ENCODE data around the gene ANKDD1A. TPM values are rescaled to one million over a fixed set of nuclear protein-coding genes. Genes with fewer than 3 reads are reported as not detected.

The ANKDD1A gene
- polyA plus RNA-seq, 3 donors, result 0.49 to 3.5 (median 0.90) TPM

GRCh38 chr15:64948916-64949315 is 37.2 kb downstream of the ANKDD1A start:
- peaks cover 29 to 43% (median 33%) of the 10 kb centered on the region in 7 donors for H3K9me3 Mint-ChIP-seq
- Histone ChIP-seq H3K4me1 (ENCODE audit: control insufficient read depth in 1 of 2, insufficient read depth in 2 of 2, low read length in 2 of 2) (no peaks in the 10 kb centered on the region), H3K4me2 (replicated peaks; ENCODE audit: extremely low read depth, low read length, poor library complexity, severe bottlenecking) (no peak overlapping the region), H3K9ac (ENCODE audit: insufficient read depth, low read length, poor library complexity, severe bottlenecking) (no peak overlapping the region), H2AFZ (ENCODE audit: insufficient read depth, low read depth, low read length, poor library complexity, severe bottlenecking) (no peak overlapping the region), H3K4me3 (replicated peaks in 1 of 3; ENCODE audit: low read depth in 2 of 3, low read length in 3 of 3) (no peak overlapping the region), H3K27me3 (ENCODE audit: control insufficient read depth in 2 of 2, insufficient read depth in 2 of 2, low read length in 2 of 2) (no peaks in the 10 kb centered on the region), H4K20me1 (ENCODE audit: insufficient read depth, low read length) (no peaks in the 10 kb centered on the region), H3K9me3 (replicated peaks in 1 of 2; ENCODE audit: control insufficient read depth in 1 of 2, insufficient read depth in 1 of 2, low read length in 2 of 2) (peaks cover 5 to 32% of the 10 kb centered on the region in 2 donors), H3K79me2 (ENCODE audit: insufficient read depth, low read length) (no peaks in the 10 kb centered on the region), H3K27ac (ENCODE audit: low read depth in 1 of 2, low read length in 2 of 2) (no peak overlapping the region), H3K36me3 (replicated peaks in 1 of 2; ENCODE audit: control insufficient read depth in 1 of 2, insufficient read depth in 2 of 2, low read length in 2 of 2) (no peaks in the 10 kb centered on the region)
- H3K4me3 Mint-ChIP-seq, result no peak overlapping the region
- no peak for TF ChIP-seq CTCF (IDR thresholded peaks at IDR 0.05)
- intact Hi-C loops (cut with micrococcal nuclease), result no loop called here
- H3K27ac Mint-ChIP-seq, result peak overlapping the region in 1 of 7 donors; percentile 37
- no peak for DNase-seq
- no peaks in the 10 kb centered on the region for H3K4me1 Mint-ChIP-seq
- WGBS (ENCODE audit: insufficient coverage), result over 99% methylated on average over 9 of the region's 9 CpGs
- peaks cover 3 to 27% of the 10 kb centered on the region in 2 donors for H3K36me3 Mint-ChIP-seq
- peaks cover 0 to 5% (median 5%) of the 10 kb centered on the region in 3 donors for H3K27me3 Mint-ChIP-seq (ENCODE audit: low read depth in 3 of 3)

- Histone ChIP-seq H3K27me3 (ENCODE audit: control insufficient read depth in 2 of 2, insufficient read depth in 2 of 2, low read length in 2 of 2) (no peaks in the 10 kb centered on the region), H2AFZ (ENCODE audit: insufficient read depth, low read depth, low read length, poor library complexity, severe bottlenecking) (no peak overlapping the region), H3K27ac (ENCODE audit: low read depth in 1 of 2, low read length in 2 of 2) (no peak overlapping the region), H3K79me2 (ENCODE audit: insufficient read depth, low read length) (no peaks in the 10 kb centered on the region), H3K9ac (ENCODE audit: insufficient read depth, low read length, poor library complexity, severe bottlenecking) (no peak overlapping the region), H4K20me1 (ENCODE audit: insufficient read depth, low read length) (no peaks in the 10 kb centered on the region), H3K4me1 (ENCODE audit: control insufficient read depth in 1 of 2, insufficient read depth in 2 of 2, low read length in 2 of 2) (no peaks in the 10 kb centered on the region), H3K9me3 (replicated peaks in 1 of 2; ENCODE audit: control insufficient read depth in 1 of 2, insufficient read depth in 1 of 2, low read length in 2 of 2) (peaks cover 5 to 38% of the 10 kb centered on the region in 2 donors), H3K36me3 (replicated peaks in 1 of 2; ENCODE audit: control insufficient read depth in 1 of 2, insufficient read depth in 2 of 2, low read length in 2 of 2) (no peaks in the 10 kb centered on the region), H3K4me3 (replicated peaks in 1 of 3; ENCODE audit: low read depth in 2 of 3, low read length in 3 of 3) (no peak overlapping the region), H3K4me2 (replicated peaks; ENCODE audit: extremely low read depth, low read length, poor library complexity, severe bottlenecking) (no peak overlapping the region)
- TF ChIP-seq CTCF (IDR thresholded peaks at IDR 0.05), result no peak
- WGBS (ENCODE audit: insufficient coverage), result 98% methylated on average over 10 of the region's 11 CpGs
- peaks cover 36 to 50% (median 40%) of the 10 kb centered on the region in 7 donors for H3K9me3 Mint-ChIP-seq
- H3K36me3 Mint-ChIP-seq, result peaks cover 3 to 31% of the 10 kb centered on the region in 2 donors
- no peaks in the 10 kb centered on the region for H3K4me1 Mint-ChIP-seq
- no peak for DNase-seq
- H3K27me3 Mint-ChIP-seq (ENCODE audit: low read depth in 3 of 3), result peaks cover 0 to 6% (median 5%) of the 10 kb centered on the region in 3 donors
- no peak overlapping the region for H3K4me3 Mint-ChIP-seq
- intact Hi-C loops (cut with micrococcal nuclease), result no loop called here
- peak overlapping the region in 3 of 7 donors; percentile 24 to 64 (median 37) for H3K27ac Mint-ChIP-seq
These were observed 37.9 kb downstream of the ANKDD1A start for GRCh38 chr15:64949383-64950186.

Measured in CD14-positive monocyte (primary cell).